Measurements from ENCODE around the gene TAC3.
"Not testable (repeated sequence)": the region's sequence is repeated elsewhere in the genome, so short reads cannot be mapped to it uniquely, and the experiment has no call there.

Gene TAC3

DNA sequence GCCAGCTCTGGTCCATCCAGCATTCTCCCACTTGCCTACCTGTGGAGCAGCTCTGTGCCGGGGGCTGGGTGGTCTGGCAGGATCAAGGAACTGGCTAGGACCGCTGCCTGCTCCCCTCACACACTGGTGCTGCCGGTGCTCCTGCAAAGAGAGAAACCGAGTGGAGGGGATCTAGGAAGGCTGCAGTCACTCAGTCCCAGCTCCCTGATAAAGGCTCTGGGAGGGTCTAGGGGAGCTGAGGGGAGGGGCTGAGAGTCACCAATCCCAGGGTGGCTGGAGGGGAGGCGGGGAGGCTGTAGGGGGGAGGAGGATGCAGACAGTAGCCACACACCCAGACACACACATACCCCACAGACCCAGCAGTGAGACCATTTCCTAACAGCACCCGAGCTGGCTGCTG lies at the start of gene TAC3:
Gene TAC3 (minus strand): TSS at position 182 of the 400 bp plus-strand sequence. CDS start 732 bp downstream, outside the sequence.
- in situ Hi-C loops (cut with HindIII; ENCODE audit: low sequenced_read_pairs): no loop called here

DNA sequence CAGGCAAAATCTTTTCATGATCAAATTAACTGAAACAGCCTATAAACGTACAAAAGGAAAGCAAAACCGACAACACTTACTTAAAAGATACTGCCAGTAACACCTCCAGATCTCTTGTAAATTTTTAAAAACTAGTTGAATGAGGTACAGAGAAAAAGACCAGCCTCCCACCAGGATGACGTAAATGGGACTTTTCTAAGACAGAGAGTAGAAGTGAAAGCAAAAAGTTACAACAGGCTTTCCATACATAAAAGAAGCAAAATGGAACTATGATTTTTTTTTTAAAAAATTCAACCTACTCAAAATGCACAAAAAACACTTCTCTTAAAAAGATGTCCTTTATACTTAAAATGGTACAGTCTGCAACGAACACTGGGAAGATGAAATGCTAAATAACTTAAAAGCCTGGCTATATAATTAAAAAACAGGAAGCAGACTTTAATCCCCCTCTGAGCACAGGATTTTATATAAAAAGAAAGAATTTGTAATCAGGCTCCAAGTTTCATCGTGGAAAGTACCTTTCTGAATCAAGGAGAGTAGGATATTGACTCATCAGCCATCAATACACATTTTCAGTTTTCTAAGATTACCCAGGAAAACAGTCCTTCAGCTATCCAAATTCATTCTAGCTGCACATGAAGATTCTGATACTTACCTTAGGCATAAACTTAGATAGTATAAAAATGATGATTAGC lies 47.8 kb upstream of the TAC3 start:
- in situ Hi-C loops (cut with HindIII; ENCODE audit: low sequenced_read_pairs): loop anchor here (10.0 kb wide), 1 partner anchor 61 kb away; the partner anchor contains the start of gene LRP1

DNA sequence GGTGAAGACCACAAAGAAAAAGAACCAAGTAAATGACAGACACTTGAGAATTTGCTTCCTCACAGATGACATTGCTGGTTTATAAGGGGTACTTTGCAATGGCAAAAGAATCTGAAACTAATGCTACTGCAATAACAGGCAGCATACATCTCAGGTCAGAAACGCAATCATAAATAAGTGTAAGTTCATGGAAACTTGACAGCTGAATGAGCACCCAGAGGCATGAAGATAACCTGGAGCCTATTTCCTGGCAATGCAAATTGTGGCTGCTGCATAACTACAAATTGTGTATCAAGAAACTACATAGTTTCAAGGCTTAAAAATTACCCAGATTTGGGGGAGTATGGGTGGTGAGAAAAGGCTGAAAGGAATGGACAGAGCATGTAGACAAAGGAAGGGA lies 42.1 kb upstream of the TAC3 start:
- in situ Hi-C loops (cut with HindIII; ENCODE audit: low sequenced_read_pairs): no loop called here

DNA sequence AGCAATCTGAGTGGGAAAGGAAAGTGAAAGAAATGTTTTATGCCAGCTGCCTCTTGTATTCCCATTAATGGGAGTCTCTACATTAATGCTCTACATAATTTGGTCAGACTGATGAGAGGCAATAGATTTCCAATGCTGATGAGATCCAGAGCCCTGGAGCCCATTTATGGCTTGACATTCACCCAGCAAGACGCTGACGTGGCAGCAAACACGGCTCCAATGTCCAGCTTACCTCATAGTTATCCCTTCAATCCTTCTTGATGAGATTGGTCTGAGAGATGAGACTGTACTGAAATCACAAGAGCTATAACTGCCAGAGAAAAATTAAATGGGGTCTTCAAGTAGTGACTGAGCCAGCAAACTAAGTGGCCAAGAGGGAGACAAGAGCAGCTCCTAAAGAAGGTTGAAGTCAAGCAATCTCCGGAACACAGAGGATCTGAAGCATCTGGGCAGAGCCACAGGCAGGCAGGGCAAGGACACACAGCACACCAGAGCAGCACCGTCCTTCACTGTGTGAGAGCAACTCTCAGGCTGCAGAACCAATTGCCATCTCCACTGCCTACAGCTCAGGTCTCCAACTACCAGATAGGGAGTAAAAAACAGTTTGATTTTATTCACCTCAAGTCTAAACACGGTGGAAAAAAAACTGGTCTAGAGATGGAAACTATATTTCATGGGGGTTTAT lies 40.9 kb upstream of the TAC3 start:
- in situ Hi-C loops (cut with HindIII; ENCODE audit: low sequenced_read_pairs): no loop called here

GRCh38 chr12:57055824-57056223 lies 39.5 kb upstream of the TAC3 start:
- in situ Hi-C loops (cut with HindIII; ENCODE audit: low sequenced_read_pairs): no loop called here

DNA sequence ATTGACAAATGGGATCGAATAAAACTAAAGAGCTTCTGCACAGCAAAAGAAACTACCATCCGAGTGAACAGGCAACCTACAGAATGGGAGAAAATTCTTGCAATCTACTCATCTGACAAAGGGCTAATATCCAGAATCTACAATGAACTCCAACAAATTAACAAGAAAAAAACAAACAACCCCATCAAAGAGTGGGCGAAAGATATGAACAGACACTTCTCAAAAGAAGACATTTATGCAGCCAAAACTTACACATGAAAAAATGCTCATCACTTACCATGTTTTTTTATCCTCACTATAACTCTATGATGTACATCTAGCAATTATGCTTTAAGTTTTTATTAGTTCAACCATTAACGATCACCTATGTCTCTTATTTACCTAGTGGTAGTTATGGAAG lies 37.6 kb upstream of the TAC3 start:
- in situ Hi-C loops (cut with HindIII; ENCODE audit: low sequenced_read_pairs): not testable (repeated sequence)

- in situ Hi-C loops (cut with HindIII; ENCODE audit: low sequenced_read_pairs): not testable (repeated sequence)
These were observed 36.8 kb upstream of the TAC3 start for GRCh38 chr12:57053146-57053545.

GRCh38 chr12:57051011-57051410 lies 34.7 kb upstream of the TAC3 start:
- in situ Hi-C loops (cut with HindIII; ENCODE audit: low sequenced_read_pairs): no loop called here

GRCh38 chr12:57049890-57050289 lies 33.6 kb upstream of the TAC3 start, which contains the start of gene MYO1A:
Gene MYO1A, minus strand, starts transcription at chr12:57050129. Its CDS starts 1,806 bp downstream, at chr12:57048323.
- in situ Hi-C loops (cut with HindIII; ENCODE audit: low sequenced_read_pairs): no loop called here

- in situ Hi-C loops (cut with HindIII; ENCODE audit: low sequenced_read_pairs): no loop called here
These were observed 32.8 kb upstream of the TAC3 start for GRCh38 chr12:57049119-57049446.

DNA sequence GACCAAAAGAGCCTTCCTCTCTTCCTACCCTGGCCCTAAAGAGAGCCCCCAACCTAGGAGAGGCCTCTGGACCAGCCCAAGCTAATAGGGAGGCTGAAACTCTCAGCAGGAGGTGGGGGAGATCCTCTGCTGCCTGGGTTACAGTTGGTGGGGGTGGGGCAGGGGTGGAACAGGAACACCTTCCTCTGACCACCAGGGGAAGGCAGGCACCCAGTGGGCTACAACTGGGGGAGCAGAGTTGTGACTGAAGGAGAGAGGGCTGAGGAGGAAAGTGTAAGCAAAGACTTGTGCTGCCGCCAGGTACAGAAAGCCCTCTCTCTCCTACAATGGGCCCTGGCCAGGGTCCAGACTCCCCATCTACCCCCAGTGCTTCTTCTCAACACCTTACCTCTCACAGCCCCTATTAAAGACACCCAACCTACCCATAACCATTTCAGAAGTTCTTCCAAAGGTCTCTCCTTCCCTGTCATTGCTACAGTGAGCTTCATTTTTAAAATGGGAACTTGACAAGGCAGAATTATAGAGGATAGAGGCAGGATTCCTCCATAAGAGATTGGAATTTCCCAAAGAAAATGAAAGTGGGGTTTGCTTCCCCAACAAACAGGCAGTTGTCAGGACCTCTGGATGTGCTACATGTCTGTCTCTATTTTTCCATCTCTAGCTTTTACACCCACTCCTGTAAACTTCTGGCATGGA lies 32.2 kb upstream of the TAC3 start:
- in situ Hi-C loops (cut with HindIII; ENCODE audit: low sequenced_read_pairs): no loop called here

GRCh38 chr12:57047981-57048380 lies 31.7 kb upstream of the TAC3 start:
- in situ Hi-C loops (cut with HindIII; ENCODE audit: low sequenced_read_pairs): no loop called here

- in situ Hi-C loops (cut with HindIII; ENCODE audit: low sequenced_read_pairs): no loop called here
These were observed 30.9 kb upstream of the TAC3 start for GRCh38 chr12:57046947-57047890.

GRCh38 chr12:57046086-57046791 lies 29.9 kb upstream of the TAC3 start:
- in situ Hi-C loops (cut with HindIII; ENCODE audit: low sequenced_read_pairs): no loop called here

- in situ Hi-C loops (cut with HindIII; ENCODE audit: low sequenced_read_pairs): no loop called here
These were observed 28.6 kb upstream of the TAC3 start for GRCh38 chr12:57044889-57045288.

DNA sequence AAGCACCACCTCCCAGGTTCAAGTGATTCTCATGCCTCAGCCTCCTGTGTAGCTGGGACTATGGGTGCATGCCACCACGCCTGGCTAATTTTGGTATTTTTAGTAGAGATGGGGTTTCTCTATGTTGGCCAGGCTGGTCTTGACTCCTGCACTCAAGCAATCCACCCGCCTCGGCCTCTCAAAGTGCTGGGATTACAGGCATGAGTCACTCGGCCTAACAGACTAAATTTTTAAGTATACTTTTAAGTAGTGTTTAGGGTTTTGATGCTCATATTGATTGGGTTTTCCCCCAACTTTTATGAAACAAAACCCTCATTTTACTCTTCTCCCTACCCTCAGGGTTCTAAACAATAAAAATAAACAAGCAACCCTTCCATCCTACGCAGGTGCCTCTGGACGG lies 28.1 kb upstream of the TAC3 start:
- in situ Hi-C loops (cut with HindIII; ENCODE audit: low sequenced_read_pairs): no loop called here

DNA sequence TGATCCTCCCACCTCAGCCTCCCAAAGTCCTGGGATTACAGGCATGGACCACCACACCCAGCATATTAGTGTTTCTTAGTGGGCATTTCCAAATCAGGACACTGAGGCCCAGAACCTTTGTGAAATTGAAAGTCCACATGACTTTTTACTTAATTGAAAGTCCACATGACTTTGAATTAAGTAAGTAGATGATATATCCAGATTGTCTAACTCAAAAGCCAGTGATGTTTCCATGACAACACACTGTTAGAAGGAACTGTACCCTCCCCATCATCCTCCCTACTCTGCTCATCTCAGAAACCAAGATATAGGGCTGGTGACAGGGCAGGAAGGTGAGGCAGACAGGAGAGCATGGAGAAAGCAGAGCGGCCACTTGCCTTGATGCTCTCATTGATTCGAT lies 26.4 kb upstream of the TAC3 start:
- in situ Hi-C loops (cut with HindIII; ENCODE audit: low sequenced_read_pairs): no loop called here

DNA sequence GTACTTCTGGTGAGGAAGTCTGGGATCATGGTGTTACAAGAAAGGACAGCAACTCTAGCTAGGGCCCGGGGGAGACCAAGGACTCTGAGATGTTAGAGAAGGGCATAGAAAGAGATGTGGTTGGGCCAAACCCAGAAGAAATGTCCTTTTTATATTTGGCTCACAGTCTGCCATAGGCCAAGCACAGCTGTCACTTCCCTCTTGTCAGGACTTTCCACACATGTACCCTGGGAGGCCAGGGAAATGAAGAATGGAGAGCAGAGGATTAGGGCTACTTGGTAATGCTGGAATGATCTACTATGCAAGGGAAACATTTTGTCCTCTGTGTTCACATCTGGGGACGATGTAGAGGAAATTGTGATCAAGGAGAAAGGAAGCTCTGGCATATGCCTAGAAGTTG lies 24.4 kb upstream of the TAC3 start:
- in situ Hi-C loops (cut with HindIII; ENCODE audit: low sequenced_read_pairs): no loop called here

DNA sequence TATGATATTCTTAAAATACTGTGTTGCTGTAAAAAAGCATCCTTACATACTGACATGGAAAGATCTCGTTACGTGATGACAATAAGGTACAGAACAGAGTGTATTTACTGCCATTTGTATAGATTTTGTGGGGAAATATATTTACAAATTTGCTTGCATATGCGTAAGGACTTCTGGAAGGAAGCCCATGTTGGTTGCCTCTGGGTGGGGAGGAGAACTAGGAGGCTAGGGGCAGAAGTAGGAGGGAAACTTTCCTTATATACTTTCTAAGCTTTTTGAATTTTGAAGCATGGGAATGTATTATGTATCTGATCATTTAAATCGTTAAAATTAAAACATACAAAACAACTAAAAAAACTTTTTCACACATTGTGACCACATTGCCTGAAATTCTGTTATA lies 23.9 kb upstream of the TAC3 start:
- in situ Hi-C loops (cut with HindIII; ENCODE audit: low sequenced_read_pairs): no loop called here

Data from DLD1 (cell line).